Measurements from ENCODE around the gene RPS18. TPM values are rescaled to one million over a fixed set of nuclear protein-coding genes. Genes with fewer than 3 reads are reported as not detected.

RPS18 gene
- total and polyA plus RNA-seq, 2 of the 13 experiments (the other 11 are each of a cell fraction or from before 2014, with no cell fraction given), result 3,896 to 5,806 TPM

- TF ChIP-seq MTA1 (CRISPR knock-in tag; IDR thresholded peaks at IDR 0.05; ENCODE audit: borderline replicate concordance) (peak; percentile 73; the same call in 1 of the 2 replicates), ZSCAN22 (CRISPR knock-in tag; IDR thresholded peaks at IDR 0.05) (peak; percentile 14; the same call in 1 of the 2 replicates), ZNF512B (CRISPR knock-in tag; IDR thresholded peaks at IDR 0.05; ENCODE audit: borderline replicate concordance) (peak; percentile 74; the same call in 1 of the 2 replicates), ZNF713 (CRISPR knock-in tag; IDR thresholded peaks at IDR 0.05) (no peak), ZBTB4 (CRISPR knock-in tag; IDR thresholded peaks at IDR 0.05; ENCODE audit: borderline replicate concordance) (0 out of 2 replicates have a peak, but pooled peaks have one; percentile 40), CENPBD1 (CRISPR knock-in tag; IDR thresholded peaks at IDR 0.05; ENCODE audit: borderline replicate concordance, low read depth) (0 out of 2 replicates have a peak, but pooled peaks have one; percentile 59), GZF1 (CRISPR knock-in tag; IDR thresholded peaks at IDR 0.05) (no peak), SALL2 (CRISPR knock-in tag; IDR thresholded peaks at IDR 0.05) (peak; percentile 13; the same call in 1 of the 2 replicates), ZNF777 (CRISPR knock-in tag; IDR thresholded peaks at IDR 0.05) (peak; percentile 84), SRSF9 (IDR thresholded peaks at IDR 0.05; ENCODE audit: borderline replicate concordance, insufficient read depth, low read depth, low read length, poor library complexity, severe bottlenecking) (no peak)
- TF ChIP-seq, protein P1, sequence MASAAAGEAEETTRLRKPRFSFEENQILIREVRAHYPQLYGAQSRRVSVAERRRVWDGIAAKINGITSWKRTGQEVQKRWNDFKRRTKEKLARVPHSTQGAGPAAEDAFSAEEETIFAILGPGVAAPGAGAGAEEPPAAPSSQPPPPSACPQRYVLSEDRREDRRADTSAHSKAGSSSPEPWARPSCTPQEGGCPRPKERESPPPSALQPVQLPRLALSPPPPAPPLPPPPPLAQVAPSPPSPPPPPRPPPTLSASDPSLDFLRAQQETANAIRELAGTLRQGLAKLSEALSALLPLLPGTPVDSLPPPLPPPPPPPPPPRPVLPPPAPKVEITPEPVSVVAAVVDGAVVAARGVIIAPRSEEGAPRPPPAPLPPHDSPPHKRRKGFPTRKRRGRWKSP (CRISPR knock-in tag; IDR thresholded peaks at IDR 0.05), result no peak
- TF ChIP-seq, protein P2, sequence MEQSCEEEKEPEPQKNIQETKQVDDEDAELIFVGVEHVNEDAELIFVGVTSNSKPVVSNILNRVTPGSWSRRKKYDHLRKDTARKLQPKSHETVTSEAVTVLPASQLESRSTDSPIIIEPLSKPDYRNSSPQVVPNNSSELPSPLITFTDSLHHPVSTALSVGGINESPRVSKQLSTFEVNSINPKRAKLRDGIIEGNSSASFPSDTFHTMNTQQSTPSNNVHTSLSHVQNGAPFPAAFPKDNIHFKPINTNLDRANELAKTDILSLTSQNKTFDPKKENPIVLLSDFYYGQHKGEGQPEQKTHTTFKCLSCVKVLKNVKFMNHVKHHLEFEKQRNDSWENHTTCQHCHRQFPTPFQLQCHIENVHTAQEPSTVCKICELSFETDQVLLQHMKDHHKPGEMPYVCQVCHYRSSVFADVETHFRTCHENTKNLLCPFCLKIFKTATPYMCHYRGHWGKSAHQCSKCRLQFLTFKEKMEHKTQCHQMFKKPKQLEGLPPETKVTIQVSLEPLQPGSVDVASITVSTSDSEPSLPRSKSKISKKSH (CRISPR knock-in tag; IDR thresholded peaks at IDR 0.05; ENCODE audit: borderline replicate concordance), result 0 out of 2 replicates have a peak, but pooled peaks have one; percentile 3
- TF ChIP-seq, protein P3, sequence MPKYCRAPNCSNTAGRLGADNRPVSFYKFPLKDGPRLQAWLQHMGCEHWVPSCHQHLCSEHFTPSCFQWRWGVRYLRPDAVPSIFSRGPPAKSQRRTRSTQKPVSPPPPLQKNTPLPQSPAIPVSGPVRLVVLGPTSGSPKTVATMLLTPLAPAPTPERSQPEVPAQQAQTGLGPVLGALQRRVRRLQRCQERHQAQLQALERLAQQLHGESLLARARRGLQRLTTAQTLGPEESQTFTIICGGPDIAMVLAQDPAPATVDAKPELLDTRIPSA (CRISPR knock-in tag; IDR thresholded peaks at IDR 0.05; ENCODE audit: borderline replicate concordance), result peak; percentile 78; the same call in 1 of the 2 replicates
- TF ChIP-seq, protein P4, sequence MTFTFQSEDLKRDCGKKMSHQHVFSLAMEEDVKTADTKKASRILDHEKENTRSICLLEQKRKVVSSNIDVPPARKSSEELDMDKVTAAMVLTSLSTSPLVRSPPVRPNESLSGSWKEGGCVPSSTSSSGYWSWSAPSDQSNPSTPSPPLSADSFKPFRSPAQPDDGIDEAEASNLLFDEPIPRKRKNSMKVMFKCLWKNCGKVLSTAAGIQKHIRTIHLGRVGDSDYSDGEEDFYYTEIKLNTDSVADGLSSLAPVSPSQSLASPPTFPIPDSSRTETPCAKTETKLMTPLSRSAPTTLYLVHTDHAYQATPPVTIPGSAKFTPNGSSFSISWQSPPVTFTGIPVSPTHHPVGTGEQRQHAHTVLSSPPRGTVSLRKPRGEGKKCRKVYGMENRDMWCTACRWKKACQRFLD (CRISPR knock-in tag; IDR thresholded peaks at IDR 0.05; ENCODE audit: borderline replicate concordance), result peak; percentile 87; the same call in 1 of the 2 replicates
- TF ChIP-seq, protein P5, sequence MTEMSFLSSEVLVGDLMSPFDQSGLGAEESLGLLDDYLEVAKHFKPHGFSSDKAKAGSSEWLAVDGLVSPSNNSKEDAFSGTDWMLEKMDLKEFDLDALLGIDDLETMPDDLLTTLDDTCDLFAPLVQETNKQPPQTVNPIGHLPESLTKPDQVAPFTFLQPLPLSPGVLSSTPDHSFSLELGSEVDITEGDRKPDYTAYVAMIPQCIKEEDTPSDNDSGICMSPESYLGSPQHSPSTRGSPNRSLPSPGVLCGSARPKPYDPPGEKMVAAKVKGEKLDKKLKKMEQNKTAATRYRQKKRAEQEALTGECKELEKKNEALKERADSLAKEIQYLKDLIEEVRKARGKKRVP (CRISPR knock-in tag; IDR thresholded peaks at IDR 0.05), result no peak
Observed at GRCh38 chr6:33248643-33248931, 23.3 kb upstream of the RPS18 start (continued).

Measured in HepG2 (cell line).